ENCODE measurements around the gene IGSF3.

Gene IGSF3

DNA sequence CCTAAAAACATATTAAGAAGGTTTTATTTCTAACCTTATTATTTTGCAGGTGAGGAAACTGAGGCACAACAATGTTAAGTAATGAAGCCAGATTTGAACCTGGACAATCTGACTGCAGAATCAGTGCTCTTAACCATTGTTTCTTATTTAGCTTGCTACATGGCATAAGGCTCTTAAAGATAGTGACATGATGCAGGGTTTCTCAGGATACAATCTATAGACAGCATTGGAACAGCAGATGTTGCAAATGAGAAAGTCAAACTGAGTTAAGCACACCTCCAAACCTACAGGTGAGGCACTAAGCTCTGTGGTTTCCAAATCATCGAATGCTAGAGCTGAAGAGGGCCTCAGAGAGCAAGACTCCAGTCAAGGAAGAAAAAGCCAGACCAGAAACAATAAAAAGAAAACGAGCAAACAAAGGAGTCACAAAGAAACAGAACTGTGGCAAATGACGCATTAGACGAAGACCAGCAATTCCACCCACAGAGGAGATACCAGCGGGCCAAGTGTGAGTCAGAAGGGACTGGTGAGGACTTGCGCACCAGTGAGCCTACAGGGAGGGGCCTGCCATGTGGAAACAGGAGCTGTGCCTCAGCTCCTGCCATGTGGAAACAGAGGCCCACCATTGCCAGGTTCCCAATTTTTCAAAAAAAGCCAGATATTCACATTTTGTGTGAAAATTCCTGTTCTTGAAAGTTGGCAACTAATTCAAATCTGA is 111.1 kb downstream of the IGSF3 start:
- peak; percentile 80 for DNase-seq (ENCODE audit: low spot score)

DNA sequence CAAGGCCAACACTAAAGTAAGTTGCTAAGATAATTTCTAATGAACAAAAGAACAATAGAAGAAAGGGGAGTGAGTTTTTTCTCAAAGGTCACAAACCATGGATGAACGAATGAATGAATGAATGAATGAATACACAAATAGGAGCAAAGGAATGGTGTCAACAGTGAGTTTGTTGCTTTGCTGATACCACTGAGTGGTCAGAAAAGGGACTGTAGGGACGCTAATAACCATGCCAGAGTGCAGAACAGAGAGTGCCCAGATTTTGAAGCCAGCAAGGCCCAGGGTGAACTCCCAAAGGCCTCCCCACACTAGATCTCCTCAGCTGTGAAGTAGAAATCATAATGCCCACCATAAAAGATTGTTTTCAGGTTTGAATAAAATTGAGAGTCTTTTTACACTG is 112.6 kb downstream of the IGSF3 start:
- no peak for DNase-seq (ENCODE audit: low spot score)

DNA sequence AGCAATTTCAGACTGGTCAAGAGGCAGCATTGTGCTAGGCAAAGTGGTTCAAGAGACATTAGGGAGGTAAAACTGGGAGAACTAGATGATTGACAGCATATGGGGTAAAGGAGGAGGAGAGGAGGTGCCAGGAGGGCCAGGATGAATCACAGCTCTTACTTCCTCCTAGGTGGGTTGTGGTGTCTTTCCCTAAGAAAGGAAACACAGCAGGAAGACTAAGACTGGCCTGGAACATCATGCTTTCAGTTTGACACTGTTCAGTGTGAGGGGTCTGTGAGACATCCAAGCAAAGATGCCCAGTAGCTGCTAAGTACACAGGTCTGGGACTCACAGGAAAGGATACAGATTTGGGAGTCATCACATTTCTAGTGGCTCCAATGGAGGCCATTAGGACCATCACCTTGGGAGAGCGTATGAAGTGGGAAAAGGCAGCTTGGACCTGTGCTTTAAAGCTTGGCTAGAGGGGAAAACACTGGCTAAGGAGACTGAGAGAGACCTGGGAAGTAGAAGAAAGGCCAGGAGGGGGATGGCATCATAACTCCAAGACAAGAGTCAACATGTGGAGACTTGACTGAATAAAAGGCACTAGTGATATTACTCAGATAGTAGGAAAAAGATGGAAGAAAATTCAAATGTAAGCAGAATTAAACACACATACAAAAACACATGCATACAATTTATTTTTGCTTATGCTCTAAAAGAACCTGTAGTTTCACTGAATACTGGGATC is 114.0 kb downstream of the IGSF3 start:
- no peak for DNase-seq (ENCODE audit: low spot score)

GRCh38 chr1:116546354-116546977 is 121.1 kb downstream of the IGSF3 start:
- no peak for DNase-seq (ENCODE audit: low spot score)

GRCh38 chr1:116545359-116545705 is 122.2 kb downstream of the IGSF3 start:
- no peak for DNase-seq (ENCODE audit: low spot score)

- no peak for DNase-seq (ENCODE audit: low spot score)
These were observed 122.8 kb downstream of the IGSF3 start for GRCh38 chr1:116544588-116545358.

- DNase-seq (ENCODE audit: low spot score), result no peak
These were observed 127.4 kb downstream of the IGSF3 start for GRCh38 chr1:116540088-116540487.

DNA sequence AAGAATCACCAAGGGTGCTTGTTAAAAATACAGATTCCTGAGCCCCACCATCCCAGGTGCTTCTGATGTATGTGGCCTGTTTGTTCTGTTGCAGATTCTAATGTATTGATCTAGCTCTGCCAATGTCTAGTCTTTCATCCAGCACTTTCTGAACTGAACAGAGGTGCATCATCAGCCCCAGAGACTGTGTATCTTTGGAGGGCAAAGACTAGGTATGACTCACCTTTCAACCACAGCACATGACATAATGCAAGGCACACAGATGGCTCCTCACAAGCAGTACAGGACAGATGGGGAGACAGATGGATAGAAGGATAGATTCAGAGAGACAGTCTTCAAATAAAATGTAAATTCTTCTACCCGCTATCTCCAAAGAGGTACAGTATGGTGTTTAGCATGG is 129.0 kb downstream of the IGSF3 start:
- DNase-seq (ENCODE audit: low spot score), result peak; percentile 22

GRCh38 chr1:116537898-116538297 is 129.6 kb downstream of the IGSF3 start:
- no peak for DNase-seq (ENCODE audit: low spot score)

GRCh38 chr1:116537040-116537831 is 130.3 kb downstream of the IGSF3 start:
- peak; percentile 18 for DNase-seq (ENCODE audit: low spot score)

DNA sequence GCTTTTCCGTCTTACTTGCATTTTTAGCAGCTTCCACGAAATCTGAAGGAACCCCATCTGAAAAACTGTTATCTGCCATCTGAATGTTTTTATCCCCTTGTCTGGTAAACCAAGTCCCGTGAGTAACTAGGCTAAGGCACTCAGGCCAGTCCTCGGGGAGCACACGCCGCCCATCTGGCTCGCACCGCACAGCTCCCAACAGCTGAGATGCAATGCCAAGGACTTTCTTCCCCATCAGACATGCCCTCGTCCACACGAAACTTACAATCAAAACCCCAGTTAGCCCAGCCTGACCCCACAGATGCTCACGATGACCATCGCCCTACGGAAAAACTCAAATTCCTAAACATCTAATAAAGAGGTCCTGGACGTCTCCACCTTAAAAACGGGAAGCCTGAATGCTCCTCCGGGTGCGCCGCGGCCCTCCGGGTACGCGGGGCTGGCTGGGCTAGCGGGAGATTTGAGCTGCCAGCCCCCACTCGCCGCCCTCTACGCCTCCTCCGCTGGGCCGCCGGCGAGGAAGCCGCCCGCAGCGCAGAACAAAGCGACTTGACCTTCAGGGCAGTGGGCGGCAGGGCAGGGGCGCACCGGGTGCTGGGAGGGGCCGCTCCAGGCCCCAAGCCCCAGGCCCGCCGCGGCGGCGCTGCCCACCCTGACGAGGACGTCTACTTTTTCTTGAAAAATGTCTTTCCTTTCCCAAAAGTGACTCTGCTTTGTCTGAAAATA is 133.4 kb downstream of the IGSF3 start:
- DNase-seq (ENCODE audit: low spot score), result no peak

DNA sequence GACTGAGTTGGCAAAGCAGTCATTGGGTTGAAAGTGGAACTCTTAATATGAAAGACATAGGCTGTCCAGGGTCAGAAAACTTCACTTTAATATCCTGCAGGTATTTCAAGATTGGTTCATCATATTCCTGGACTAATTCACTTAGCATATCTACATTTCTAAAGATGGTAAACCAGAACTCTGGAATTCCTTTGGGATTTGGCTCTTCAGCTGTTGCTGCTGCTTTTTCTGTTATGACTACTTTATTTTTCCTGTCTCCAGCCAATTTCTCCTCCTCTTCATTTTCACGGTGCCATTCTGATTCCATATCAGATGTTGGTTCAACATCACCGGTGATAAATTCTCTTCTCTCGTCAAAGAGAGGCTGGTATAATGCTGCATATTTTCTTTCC is 134.1 kb downstream of the IGSF3 start:
- no peak for DNase-seq (ENCODE audit: low spot score)

- no peak for DNase-seq (ENCODE audit: low spot score)
These were observed 134.7 kb downstream of the IGSF3 start for GRCh38 chr1:116532671-116533428.

- no peak for DNase-seq (ENCODE audit: low spot score)
These were observed 135.6 kb downstream of the IGSF3 start for GRCh38 chr1:116531917-116532316.

DNA sequence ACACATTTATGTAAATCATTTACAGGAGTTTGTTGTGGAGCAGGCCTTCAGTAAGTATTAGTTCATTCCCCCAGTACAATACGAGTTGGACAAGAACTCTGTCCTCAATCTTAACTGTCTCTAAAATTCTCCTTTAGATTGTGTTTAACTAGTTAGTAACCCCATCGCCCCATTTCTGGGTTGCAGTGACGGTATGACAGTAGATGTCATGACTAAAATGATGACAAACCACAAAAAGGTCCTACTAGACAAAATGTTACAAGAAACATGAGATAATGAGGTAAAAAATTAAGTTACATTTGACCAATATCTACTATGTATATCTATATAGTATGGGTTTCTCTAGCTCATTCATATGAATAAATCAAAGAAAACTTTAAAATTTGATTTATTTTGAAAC is 137.9 kb downstream of the IGSF3 start:
- no peak for DNase-seq (ENCODE audit: low spot score)

GRCh38 chr1:116529199-116529631 is 138.3 kb downstream of the IGSF3 start:
- DNase-seq (ENCODE audit: low spot score), result peak; percentile 42

GRCh38 chr1:116528329-116529083 is 139.0 kb downstream of the IGSF3 start:
- no peak for DNase-seq (ENCODE audit: low spot score)

DNA sequence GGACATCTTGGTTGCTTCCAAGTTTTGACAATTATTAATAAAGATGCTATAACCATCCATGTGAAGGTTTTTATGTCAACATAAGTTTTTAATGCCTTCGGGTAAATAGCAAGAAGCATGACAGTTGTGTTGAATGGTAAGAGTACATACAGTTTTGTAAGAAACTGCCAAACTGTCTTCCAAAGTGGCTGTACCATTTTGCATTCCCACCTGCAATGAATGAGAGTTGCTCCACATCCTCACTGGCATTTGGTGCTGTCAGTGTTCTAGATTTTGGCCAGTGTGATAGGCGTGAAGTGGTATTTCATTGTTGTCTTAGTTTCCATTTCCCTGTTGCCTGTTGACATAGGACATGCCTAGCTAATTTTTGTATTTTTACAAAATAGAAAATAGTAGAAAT is 142.1 kb downstream of the IGSF3 start:
- DNase-seq (ENCODE audit: low spot score), result no peak
